ENCODE measurements around the gene LECT2.

LECT2 gene

DNA sequence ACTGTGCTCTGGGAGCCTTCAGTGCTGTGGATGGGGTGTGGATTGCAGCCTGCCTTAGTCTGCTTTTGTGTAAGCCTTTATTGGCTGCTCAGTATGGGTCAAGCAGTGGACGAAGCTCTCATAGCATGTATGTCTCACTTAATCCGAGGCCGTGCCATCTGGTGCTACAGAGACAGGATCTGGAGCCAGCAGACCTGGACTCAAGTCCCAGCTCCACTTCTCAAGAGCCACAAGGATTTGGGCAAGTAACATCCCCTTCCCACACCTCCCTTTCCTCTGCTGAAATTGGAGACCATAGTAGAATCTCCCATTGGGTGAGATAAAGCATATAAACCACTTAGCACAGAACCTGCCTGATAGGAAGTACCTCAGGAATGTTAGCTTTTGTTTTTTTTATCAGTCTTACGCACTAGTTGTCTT is 23.4 kb upstream of the LECT2 start:
- DNase-seq: no peak

DNA sequence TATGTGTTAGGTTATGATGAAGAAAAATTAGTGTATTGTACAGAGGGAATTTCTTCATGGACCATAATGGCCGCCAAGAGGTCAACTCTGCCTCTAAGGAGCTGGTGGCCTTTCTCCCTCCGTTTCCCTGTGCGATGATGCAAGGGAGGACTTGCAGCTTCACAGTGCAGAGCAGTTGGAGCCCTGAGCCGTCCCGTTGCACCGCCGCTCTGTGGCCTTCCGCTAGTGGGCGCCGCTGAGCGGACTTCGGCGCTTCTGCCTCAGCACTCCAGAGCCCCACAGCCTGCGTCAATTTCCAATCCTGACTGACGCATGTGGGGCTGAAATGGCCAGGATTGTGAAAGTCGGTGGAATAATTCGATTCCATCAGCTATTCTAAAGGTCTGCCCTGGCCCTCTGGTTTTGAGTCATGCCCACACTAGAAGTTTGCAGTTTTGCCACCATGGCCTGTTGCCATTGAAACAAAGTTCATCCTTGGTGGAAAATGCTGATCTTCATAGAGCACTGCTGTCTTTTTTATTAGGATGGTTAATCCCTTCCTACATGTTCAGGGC is 22.7 kb upstream of the LECT2 start:
- DNase-seq: peak; percentile 58

DNA sequence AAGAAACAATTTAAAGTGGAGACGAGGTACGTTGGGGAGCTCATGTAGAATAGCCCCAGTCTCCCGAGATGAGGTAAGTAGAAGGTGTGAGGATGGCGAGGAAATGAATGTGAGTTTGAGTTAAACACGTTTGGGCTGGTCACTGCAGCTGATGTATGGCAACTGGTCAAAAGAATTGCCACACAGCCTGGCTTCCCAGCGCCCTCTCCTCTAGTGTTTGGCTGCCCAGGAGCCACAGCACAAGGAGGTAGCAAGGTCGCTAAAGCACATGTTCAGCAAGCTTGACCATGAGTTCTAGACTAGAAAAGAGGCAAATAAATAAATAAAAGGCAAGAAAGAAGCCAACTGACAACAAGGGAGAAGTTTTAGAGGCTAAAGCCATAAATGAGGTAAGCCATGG is 21.4 kb upstream of the LECT2 start:
- no peak for DNase-seq

DNA sequence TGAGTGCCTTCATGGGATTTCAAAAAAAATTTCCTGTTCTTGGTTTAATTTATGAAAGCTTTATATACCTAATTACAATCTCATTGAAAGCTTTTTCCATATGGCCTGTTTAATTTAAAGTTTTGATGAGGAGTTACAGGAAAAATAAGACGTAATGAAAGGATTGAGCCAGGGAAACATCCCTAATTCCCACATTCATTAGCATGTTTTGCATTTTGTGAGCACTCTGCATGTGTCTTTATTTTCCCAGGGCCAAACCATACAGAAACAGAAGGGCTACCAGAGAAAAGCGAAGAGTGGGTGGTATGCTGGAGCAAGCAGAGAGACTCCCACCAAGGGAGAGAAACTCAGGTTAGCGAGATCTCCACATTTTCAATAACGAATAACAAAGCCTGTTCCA is 20.3 kb upstream of the LECT2 start:
- DNase-seq: no peak

DNA sequence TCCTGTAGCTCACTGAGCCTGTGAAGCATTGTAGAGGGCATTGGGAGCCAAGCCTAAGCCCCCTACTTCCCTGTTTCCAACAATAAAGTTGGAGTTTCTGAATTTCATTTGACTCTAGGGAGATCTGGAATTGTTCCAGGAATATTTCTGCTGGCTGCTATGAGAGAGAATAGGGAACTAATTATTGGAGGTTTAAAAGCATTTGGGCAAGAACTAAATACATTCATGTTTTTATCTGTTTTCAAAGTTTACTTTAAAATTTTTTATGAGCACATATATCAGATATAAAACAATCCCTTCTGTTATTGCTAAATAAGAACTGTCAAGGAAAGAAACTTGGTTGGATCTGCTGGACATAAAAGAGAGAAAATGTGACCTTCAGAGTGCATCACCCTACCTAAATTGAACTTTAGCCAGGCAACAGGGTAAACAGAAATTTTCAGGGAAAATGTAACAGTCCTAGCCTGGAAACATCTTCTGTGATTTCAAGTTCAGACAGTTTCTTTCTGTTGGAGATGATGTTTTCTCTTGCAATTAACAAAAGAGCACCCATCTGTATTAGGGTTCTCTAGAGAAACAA is 19.3 kb upstream of the LECT2 start:
- DNase-seq: no peak

DNA sequence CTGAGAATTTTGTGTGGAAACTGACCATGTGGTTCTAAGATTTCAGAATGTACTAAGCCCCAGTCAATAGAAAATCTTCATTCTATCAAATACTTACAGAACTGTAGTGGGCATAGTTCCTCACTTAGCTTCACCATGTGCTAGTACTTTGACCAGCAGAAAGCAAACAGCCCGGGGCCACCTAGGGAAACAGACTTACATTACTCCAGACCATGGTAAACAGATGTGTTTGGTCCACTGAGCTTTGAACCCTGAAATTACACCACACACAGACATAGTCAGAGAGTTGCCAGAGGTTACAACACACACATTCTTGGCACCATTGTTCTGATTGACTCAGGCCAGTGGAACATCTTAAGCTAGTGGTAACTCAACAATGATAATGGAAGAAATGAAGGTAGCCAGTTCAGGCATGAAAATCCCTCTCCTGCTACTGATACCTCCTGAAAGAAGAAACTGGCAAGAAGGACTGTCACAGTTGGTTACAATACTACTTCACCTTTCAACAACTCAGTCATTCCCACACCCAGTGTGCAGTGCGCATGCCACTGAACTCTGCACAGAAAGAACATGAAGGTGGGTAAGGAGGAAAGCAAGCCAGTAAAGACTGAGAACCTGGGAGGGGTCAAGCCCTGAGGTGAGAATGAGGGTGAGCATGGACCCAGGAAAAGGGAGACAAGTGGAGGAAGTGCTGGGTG is 18.7 kb upstream of the LECT2 start:
- DNase-seq: no peak

DNA sequence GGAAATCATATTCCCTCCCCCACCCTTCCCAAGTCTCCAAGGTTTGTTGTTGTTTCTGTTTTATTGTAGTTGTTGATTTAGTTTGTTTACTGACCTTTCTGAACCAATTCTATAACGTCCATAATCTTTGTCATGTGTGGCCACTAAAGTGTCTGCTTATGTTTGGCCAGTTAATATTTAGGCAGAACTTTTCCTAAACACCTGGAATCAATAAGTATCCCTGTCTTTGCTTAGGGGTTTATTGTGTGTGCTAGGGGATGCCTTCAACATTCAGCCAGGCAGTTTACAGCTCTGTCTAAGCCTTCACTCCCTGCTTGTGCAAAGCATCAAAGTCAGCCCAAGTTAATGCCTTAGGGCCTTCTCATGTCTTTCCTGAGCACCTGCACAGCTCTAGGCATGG is 16.9 kb upstream of the LECT2 start:
- no peak for DNase-seq

DNA sequence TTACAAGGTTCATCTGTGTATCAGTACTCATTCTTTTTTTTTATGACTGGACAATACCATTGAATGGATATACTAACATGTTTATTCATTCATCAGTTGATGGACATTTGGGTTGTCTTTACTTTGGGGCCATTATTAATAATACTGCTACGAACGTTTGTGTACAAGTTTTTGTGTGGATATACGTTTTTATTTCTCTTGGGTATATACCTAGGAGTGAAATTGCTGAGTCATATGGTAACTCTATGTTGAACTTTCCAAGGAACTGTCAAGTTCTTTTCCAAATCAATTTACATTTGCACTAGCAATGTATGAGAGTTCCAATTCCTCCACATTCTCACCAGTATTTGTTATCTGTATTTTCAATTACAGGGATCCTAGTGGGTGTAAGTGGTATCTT is 12.0 kb upstream of the LECT2 start:
- DNase-seq: no peak

DNA sequence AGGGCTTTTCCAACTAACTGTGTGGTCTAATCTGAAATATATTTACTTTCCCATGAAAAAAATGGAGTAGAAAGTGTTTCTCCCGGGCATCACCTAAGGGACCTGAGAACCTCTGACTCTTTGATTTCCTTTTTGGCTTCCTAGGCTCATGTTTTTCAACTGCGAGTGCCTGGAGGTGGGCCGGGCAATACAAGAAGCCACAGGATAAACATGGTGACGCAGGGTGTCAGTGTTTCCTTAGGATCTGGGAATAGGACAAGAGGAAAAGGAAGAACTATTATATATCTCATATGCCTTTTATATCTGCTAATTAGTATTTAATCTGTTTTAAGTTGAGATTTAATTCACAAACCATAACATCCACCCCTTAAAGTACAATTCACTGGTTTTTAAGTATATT is 11.4 kb upstream of the LECT2 start:
- no peak for DNase-seq

DNA sequence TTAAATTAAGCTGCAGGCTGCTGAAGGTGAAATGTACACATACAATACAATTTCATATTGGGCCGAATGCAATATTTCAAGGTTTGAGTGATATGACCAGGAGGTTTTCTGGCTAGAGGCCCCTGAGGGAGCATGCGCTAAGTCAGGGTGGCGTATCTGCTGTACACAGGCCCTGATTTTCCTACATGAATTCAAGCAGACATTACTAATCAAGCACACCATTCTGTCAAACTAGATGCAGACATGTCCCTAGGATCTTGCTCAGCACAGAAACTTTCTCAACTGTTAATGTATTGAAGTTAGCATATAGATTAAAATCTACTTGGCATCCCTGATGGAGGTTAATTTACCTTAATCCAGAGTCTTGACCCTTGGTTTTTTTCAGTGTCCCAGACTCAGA is 10.7 kb upstream of the LECT2 start:
- no peak for DNase-seq

DNA sequence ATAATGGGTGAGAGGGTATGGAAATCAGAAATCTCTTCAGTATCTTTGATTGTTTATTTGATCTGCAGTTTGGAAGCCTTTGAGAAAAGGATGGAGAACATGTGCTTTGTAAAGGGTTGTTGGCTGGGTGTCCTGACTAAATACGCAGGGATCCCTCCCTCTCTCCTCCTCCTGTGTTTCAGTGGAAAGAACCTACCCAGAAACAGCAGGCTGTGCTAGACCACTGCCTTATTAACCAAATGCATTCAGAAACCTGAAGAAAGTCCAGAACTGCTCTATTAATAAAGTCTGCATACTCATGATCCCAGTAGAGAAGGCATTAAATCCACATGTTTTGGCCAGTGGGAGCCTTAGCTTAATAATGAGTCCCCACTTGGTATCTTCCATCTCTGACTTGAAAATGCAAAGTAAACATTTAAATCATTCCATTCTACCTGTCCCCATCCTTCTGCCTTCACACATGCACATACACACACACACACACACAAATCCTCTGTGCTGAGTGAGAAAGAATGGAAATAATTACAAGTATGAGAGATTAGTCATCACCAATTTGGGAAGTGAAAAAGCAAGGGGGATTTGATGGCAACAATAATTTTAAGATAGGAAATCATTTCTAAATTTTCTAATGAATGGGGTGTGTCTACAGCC is 10.0 kb upstream of the LECT2 start:
- DNase-seq: peak; percentile 50

DNA sequence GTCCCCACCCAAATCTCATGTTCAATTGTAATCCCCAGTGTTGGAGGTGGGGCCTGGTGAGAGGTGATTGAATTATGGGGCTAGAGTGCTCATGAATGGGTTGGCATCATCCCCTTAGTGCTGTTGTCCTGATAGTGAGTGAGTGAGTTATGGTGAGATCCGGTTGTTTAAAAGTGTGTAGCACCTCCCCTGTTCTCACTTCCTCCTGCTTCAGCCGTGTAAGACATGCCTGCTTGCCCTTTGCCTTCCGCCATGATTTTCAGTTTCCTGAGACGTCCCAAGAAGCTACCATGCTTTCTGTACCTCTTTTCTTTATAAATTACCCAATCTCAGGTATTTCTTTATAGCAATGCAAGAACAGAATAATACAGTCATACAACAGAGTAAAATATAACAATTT is 742 bp upstream of the LECT2 start:
- no peak for DNase-seq

DNA sequence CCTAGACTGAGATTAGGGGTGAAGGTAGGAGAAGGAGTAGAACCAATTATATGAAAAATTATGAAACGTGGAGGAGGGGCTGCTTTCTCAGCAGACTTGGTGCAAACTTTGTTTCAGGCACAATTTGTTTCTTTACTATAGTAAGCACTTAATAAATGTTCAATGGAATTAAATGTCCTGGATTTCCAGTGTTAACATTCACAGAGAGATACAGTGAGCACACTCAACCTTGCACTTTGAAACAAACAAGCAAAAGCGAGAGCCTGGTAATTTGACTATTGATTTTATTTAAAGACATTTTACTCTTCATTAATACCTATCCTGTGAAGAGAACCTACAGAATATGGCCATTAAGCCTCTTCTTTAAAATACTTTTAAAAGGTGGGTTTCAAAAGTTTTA is 933 bp downstream of the LECT2 start:
- DNase-seq: no peak

DNA sequence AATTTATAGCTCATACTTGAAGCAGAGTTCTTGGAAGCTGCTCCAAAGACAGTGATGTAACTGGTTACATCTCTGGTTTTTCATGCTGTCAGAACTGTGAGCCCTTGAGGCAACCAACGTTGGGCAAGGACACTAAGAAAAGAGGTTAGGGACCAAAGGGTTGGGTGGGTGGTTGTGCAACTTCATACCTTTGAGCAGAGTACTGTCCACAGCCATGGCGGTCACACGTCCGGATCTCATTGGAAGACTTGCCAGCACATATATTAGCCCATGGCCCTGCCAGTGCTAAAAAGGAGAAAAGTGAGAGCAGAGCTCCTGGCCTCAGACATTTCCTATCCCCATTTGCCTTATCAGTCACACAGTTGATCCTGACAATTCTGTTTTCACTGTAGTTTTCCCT is 2.1 kb downstream of the LECT2 start:
- no peak for DNase-seq

DNA sequence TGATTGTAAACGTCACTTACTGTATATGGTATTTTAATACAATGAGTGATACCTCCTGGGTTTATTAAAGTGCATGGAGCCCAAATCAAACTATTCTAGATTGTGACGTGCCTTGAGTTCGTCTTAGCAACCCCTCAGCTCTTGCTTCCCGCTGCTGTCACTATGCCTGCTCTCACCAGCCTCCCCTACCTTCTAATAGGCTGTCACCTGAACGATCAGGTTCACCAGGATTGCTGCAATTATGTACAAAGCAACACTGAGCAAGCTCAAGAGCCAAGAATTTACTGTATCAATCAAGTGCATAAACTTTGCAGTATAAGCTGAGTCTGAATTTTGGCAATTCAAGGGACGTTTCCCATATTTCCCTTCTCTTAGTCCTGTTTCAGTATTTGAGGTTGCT is 3.0 kb downstream of the LECT2 start:
- no peak for DNase-seq

DNA sequence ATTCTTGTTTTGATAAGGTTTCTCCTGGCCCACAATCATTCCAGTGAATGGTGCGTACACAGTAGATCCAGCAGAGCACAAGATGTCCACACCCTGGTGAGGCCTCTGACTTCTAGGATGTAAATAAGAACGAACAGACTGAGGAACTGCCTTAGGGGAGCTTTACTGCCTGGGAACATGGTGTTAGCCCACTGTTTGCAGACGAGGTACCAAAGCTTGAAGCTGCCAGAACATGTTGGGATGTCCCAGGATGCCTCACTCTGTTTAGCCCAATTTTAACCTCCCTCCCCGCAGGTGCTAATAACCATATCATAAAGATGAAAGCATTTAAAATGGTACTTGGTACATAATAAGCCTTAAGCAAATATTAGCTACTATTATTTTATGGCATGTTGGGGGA is 3.5 kb downstream of the LECT2 start:
- no peak for DNase-seq

DNA sequence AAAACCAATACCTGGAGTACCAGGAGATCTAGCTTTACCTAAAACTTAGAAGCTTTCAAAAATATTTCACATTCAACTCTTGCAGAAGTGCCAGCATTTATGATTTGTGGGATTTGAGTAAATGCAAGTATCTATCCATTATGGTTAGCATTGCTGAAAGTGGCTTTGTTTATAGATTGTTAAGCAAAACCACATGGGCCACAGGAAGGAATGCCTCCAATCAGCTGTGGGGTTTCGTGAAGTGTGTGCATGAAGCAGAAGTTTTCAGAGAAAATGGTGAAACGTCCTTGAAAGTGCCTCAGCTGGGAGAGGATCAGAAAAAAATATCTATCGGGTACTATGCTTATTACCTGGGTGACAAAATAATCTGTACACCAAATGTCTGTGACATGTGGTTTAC is 4.2 kb downstream of the LECT2 start:
- no peak for DNase-seq

DNA sequence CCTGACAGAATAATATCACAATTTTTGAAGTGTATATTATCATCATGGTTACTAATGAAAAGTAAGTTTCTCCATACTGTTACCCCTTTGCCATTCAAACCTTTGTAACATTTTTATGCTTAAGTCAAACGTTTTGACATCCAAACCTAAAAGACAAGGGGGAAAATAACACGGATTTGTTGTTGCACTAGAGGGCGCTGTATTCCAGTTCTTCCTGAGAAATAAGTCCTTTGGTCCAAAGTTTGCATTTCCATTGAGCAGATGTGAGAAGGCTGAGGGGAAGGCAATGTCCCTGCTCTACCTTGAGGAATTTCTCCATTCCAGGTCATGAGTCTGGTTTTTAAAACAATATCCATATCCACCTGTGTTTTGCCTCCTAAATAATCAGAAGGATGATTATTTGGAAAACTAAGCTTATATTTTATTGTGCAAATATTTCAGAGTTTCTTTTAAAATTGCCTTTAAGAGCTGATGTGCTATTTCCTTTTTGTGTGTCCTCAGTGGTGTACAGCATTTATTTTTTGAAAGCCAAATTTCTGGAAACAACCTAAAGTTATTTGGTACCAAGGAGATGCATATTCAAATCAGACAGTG is 9.7 kb downstream of the LECT2 start:
- DNase-seq: peak; percentile 54

DNA sequence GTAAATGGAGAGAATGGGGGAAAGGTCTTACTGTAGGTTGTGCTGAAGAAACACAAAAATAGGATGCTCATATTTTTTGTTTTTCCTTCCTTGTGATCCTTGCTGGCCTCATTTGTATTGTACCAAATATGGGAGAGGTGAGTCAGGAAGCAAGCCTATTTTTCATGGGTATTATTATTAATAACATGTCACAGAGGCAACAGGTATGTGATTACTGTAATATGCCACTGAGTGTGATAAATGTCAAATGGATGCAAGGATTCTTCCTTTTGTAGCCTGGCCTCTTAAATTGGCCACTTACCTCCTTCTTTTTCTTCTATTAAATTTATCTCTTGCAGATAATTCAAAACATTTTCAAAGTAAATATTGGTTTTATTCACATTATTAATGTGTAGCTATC is 10.2 kb downstream of the LECT2 start:
- DNase-seq: no peak

DNA sequence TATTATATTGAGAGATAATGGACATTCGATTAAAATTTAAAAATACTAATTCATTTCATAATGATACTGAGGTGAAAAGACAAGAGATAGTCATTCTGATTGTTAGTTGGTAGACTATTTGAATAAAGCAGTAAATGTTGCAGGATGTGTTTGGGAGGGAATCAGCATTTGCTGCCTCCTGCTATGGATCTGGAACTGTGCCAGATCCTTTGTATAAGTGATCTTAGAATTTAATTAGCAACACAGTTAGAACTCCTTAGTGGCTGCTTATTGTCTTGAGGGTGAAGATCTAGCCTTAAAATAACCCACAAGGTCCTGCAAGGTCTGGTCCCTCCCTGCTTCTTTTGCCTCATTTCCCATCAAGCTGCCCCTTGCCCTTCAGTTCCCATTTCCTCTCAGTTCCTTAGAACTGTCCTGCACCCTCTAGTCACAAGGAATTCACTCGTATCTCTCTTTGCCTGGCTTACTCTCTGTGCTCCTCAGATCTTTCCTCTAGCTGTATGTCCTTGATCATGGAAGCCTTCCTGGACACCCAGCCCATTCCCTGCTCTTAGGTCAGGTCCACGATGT is 12.5 kb downstream of the LECT2 start:
- DNase-seq: no peak

DNA sequence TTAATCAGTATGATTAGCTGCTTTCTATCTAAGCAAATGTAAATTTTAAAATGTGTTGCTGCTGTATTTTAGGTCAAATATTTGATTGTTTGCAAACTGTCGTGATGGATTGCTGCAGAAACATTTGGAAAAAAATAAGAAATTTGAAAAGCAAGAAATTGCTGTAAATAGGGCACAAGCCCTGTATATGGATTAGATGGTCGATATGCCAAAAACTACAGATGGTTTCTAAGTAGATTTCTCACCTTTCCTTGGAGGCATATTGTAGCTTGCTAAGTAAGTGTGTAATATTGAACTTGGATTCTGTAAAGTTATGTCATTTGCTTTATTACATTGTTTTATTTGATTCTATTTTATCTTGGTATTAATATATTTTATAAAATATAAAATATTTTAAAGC is 13.1 kb downstream of the LECT2 start:
- no peak for DNase-seq

DNA sequence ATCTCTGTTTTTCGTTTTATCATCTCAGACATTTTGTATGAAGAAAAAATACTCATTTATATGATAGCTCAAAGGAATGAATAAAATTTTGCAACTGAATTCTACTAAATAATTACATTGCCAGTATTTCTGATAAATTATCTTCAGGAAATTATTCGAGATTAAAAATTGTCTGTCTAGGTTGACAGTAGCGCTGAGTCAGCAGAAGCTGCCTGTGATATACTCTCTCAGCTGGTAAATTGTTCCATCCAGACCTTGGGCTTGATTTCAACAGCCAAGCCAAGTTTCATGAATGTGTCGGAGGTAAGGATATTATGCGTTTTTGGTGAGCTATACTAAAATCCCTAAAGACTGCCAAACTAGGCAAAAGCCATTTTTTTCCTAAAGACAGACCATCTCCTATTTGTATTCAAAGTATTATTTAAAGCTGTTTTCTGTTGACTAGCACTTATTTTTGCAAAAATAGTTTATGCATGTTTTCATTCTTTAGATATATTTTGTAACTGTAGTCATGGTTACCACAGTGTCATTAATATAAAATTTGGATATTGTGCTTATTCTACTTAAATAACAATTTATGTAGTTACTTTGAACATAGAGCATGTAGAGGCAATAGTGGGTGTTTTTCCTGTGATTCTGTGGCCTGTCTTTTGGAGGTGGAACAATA is 17.4 kb downstream of the LECT2 start:
- no peak for DNase-seq

DNA sequence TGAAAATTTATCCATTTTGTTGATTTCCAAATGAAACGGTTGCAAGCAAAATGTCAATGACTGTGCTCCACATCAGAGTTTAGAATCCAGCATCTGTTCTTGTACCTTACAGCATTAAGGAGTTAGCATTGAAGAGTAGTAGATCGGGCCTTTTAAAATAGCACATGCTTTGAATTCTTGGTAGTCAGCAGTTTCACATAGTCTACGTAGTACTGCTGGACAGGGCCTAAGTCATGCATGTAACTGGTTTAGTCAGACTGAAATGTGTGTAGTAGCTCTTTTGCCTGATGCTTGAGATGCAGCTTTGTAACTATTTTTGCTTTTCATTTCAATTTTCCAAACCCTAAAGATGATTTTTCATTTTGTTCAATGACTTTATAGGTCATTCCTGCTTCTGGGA is 19.8 kb downstream of the LECT2 start:
- no peak for DNase-seq
